GM19240 (cell line): Measurements from ENCODE around the gene CYB5R4.

Experiments used
- DNase-seq: peaks from one replicate; pipeline ENCODE4 v3.0.0; 2011; ENCODE audit warnings: low spot score; ENCODE audit not compliant: insufficient read length

The CYB5R4 gene

DNA sequence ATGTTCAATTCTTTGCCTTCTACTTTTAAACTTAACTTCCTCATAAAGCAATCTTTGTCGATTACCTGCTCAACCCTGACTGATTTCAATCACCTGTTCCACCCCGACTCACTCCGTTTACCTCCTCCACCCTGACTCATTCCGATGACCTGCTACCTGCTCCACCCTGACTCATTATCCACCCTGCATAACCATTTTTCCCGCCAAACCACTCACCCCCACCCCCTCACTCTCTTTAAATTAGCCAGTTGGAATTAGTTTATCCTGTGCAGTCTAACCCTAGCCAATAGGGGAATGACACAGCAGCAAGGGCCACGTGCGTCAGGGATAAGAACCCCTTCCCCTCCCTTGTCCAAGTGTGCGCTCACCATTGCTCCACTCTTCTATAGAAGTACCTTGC lies 117.4 kb downstream of the CYB5R4 start:
- no peak for DNase-seq

DNA sequence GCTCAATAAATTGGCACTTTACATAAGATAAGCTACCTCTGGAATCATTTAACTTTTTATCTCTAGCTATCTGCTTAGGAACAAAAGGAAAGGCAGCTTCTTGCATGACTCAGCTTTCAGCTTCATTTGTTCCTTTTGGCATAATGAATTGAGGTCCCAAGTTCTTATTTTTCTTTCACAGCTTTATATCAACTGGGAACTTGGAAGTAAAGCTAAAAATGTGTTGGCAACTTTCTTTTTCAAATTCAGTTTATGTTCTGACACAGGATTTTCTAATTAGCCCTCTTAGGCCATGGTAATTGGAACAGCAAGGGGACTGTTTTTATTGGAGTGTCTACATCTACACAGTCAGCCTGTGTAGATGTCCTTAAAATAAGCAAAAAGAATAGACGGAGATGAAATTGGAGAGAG lies 118.8 kb downstream of the CYB5R4 start:
- no peak for DNase-seq

DNA sequence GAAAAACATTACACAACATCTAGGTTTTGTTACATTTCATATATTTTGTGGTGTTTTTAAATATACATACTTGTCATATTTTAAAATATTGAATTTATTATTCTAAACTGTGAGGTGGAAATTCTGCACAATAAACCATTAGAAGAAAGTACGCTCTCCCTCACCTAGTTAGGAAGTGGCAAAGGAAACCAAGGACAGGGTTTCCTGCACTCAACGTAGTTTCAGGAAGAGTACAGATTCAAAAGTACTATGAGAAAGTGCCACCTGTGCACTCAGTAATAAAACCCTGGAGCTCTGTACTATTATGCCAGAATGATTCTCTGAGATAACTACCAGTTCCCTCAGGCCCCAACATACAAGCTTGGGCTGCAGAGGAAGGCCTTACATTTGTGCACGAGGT lies 119.5 kb downstream of the CYB5R4 start:
- DNase-seq, result no peak

DNA sequence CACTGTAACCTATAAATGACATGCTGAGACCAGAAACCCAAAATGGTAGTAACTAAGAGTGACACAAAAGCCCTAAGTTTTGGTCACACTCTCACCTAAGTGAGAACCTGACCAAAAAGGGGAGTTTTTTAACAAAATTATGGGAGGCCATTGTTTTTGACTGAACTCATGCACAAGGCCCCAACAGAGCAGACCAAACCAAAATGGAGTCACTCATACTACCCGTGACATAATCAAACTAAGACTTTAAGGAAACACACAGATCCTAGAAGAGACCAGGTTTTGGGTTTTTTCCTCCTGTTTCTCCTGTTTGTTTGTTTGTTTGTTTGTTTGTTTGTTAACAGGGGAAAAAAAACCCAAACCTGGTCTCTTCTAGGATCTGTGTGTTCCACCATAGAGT lies 124.9 kb downstream of the CYB5R4 start:
- no peak for DNase-seq

DNA sequence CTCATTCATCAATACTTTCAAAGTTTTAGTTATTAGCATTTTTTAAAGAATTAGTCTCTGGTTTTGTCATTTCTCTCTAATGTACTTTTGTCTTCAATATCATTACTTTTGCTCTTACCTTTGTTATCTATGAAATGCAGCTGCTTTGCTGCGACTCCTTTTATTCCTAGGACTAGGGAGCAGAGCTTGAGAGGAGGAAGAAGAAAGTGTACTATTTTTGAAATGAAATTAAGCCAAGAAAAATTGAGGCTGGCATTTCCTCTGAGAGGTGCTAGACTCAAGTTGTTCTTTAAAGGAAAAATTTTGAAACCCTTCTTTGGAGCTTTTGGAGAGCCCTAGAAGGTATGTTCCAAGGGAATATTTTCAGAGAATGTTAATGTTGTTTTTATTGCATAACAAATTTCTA lies 125.8 kb downstream of the CYB5R4 start:
- no peak for DNase-seq

DNA sequence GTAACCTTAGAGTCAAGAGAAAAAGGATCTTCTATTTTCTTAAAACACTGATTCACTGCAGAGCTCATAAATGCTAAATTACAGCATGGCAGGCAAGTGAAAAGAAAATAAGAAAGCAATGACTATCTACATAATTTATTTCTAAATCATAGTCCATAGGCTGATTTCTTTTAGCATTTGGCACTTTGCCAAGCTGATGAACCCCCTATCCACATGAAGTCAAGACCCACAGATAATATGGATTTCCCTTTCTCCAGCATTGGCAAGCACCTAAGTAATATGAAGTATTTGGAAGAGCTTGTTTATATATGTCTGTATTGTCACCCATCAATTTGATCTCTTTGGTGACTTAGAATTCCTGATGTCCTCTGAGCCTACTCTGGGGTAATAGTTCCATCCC lies 126.2 kb downstream of the CYB5R4 start:
- no peak for DNase-seq

DNA sequence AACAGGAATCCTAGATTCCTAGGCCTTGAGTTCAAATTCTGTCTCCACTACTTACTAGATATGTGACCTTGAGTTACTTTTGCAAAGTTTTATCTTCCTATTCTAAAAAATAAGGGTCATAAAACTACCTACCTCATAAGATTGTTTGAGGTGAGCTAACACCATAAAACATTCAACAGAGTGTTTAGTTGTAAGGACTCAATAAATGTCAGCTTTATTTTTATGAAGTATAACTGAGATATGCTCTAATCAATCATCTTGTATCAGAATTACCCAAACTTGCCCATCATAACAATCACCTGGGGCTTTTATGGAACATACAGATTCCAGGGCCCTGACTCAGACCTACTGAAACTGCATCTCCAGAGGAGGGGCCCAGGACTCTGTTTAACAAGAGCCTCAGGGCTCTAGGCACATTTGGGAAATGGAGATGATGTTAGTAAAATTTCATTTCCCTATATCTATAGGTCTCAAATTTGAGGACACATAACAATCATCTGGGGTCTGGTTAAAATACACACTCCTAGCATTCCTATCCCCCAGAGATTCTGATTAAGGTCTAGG lies 138.6 kb downstream of the CYB5R4 start:
- DNase-seq, result no peak

DNA sequence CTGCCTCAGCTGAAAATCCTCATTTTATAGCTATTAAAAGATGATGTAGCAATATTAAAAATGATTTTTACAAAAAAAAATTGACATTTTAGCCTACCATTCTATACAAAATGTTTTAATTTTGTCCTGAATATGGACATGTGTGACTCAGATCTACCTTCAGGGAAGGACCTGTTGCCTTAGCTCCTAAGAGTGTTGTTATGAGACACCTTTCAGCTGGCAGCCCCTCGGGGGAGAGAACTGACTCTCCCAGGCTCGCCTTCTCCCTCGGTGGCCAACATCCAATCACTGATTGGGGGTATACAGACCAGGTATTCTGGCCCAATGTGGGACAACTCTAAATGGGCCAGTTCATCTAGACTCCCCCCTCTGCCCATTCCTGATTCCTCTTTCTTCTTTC lies 141.6 kb downstream of the CYB5R4 start:
- no peak for DNase-seq

DNA sequence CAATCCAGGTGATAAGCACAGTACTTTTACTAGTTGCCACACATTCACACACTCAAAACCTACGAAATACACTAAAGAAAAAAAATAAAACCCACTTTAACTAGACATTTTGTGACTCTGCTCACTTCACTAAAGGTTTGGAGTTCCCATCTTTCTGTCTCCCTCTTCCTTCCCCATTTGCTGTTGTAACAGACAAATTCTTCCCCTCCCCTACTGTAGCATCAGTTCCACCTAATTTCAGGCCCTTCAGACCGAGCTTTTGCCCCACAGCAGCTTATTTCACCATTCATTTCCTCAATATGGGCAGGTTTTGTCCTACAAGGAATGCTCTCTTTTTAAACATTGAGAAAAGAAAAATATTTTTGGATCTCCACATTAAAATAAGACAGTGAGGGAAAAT lies 142.7 kb downstream of the CYB5R4 start:
- no peak for DNase-seq

DNA sequence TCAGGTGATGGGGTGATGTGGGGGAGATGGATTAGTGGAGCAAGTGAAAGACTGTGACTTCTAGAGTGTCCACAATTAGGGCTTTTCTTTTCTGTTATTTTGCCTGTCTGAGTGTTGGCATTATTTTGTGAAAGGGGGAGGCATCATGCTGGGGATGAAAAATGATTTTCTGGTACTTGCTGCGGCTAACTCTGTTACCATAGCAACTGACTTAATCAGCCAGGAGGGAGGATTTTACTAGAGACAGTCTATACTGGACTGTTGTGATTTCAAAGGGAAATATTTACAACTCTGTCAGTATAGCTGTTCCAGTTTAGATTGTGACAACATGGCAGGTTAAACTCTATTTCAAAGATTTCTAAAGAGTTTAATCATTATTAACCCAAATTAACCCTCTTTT lies 143.6 kb downstream of the CYB5R4 start:
- DNase-seq, result no peak

DNA sequence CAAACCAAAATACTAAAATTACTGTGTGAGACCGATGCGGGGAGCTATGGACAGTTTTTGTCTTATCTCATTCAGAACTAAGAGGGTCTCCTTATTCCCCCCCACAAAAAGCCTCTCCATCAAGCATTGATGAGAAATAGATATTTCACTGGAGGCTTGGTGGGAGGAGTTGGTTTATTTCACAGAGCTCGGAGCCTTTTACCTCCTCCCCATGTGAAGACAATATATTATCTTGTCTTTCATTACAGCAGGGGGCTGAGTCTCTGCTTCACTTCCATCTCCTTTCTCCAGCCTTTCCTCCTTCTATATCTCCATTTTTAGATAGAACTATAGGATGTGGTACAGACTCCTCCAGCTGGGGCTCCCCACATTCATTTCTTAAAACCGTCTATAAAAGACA lies 144.2 kb downstream of the CYB5R4 start:
- DNase-seq, result no peak

DNA sequence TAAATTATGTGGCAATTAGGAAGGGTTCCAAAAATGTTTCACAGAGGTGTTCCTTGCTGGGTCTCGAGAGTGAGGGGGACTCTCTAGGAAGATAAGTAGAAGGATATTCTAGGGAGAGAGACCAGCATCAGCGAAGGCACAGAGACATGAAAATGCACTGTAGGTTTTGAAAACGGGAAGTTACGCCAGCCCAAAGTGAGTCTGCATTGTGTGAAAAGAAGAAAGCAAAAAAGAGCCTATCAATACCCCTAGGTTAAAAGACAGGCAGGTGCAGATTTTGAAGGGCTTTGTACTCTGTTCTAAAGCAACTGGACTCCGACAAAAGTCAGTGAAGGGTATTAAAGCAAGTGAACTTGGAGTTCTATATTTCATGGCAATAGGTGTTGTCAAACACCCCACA lies 148.4 kb downstream of the CYB5R4 start:
- no peak for DNase-seq

DNA sequence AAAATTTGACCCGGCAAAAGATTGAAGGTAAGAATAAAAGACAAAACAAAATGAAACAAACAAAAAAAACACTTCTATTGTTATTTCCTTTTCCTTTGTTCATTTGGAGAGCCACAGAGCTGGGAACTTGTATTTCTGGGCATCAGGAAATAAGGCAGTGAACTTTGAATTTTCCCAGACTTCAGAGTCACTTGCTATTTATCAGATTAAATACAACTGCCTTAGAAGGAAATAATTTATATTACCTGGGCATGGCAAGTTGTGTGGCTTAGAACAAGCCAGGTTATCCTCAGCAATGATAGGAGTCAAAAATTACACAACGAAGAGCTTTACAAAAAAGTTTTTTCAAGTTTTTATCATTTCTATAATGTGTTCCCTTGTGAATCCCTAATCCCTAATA lies 153.9 kb downstream of the CYB5R4 start:
- no peak for DNase-seq

DNA sequence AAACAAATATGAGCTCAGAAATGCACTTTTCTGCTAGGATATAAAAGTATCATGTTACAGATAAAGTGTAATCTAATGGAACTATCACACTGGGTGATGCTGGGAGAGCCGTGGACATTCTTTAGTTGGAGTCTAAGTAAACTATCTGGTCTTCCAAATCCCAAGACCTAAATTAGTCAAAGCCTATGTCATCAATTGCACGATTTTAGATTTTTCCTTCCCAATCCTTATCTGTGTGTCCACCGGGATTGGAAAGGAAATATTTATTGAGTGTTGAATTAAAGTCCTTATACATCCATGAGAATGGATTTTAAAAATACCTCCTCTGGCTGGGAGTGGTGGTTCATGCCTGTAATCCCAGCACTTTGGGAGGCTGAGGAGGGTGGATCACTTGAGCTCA lies 154.4 kb downstream of the CYB5R4 start:
- DNase-seq, result no peak

DNA sequence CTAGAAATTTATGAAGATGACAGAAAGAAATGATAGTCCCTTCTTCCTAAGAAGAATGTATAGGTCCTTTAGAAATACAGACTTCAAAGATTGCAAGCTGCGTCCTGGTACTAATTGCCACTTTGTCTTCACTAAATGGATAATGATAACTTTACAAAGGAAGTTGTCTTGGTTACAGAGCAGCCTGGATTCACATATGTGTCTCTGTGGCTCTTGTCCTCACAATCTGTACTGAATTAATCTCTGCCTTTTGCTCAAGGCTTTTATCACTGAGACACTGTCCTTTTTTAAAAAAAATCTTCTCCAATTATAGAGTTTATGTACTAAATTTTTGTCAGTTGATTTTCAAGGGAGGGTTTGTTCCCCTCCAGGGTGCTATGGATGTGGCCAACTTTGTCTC lies 156.5 kb downstream of the CYB5R4 start:
- DNase-seq, result no peak
